Small intestine (tissue), 7 donors: ENCODE results near the gene RAD51B. TPM values are rescaled to one million over a fixed set of nuclear protein-coding genes. Genes with fewer than 3 reads are reported as not detected.
A peak's percentile ranks its signal among the peaks of the same experiment; 100 is the strongest.

Experiments used
- DNase-seq, 2 donors: peaks; one replicate each; pipeline versions ENCODE4 v3.0.0 to v3.0.0-alpha.2; 2013
- FAIRE-seq: peaks from 2 replicates; lab custom pipeline; 2012; peaks lifted over from hg19 to GRCh38; lab: Jason Lieb, UNC
- H3K27ac ChIP-seq, 3 donors: one replicate each; pipeline ENCODE4 v1.5.1; 2013; ENCODE audit warnings: low read length in 2 of 3, mild to moderate bottlenecking in 2 of 3, control low read depth in 1 of 3, inconsistent platforms in 1 of 3, low read depth in 1 of 3, moderate library complexity in 1 of 3
- H3K27me3 ChIP-seq, 3 donors: one replicate each; pipeline ENCODE4 v1.6.1; 2013; ENCODE audit warnings: low read length in 3 of 3, inconsistent platforms in 1 of 3; ENCODE audit not compliant: control insufficient read depth in 3 of 3, insufficient read depth in 3 of 3
- H3K36me3 ChIP-seq, 3 donors: one replicate each; pipeline ENCODE4 v1.6.1; 2013; ENCODE audit warnings: low read length in 3 of 3, inconsistent platforms in 1 of 3, low read depth in 1 of 3, mild to moderate bottlenecking in 1 of 3, moderate library complexity in 1 of 3; ENCODE audit not compliant: control insufficient read depth in 3 of 3, insufficient read depth in 2 of 3
- H3K4me1 ChIP-seq, 3 donors: one replicate each; pipeline ENCODE4 v1.6.1; 2013; ENCODE audit warnings: low read length in 2 of 3, inconsistent platforms in 1 of 3, low read depth in 1 of 3, mild to moderate bottlenecking in 1 of 3, moderate library complexity in 1 of 3; ENCODE audit not compliant: control insufficient read depth in 3 of 3, insufficient read depth in 2 of 3
- H3K4me3 ChIP-seq, 3 donors: one replicate each; pipeline ENCODE4 v1.5.1; 2013; ENCODE audit warnings: low read length in 3 of 3, control low read depth in 1 of 3, inconsistent platforms in 1 of 3, low read depth in 1 of 3, mild to moderate bottlenecking in 1 of 3, moderate library complexity in 1 of 3
- H3K9me3 ChIP-seq, 2 donors: one replicate each; pipeline ENCODE4 v1.6.1; 2013; ENCODE audit warnings: low read depth in 1 of 2, low read length in 1 of 2; ENCODE audit not compliant: control insufficient read depth in 2 of 2, insufficient read depth in 1 of 2
- WGBS, 3 donors: extraction: QIAGEN DNeasy Blood & Tissue Kit; methylation state at CpG; one replicate each; pipeline ENCODE4 v1.1.7; 2013; 5-methylcytosine and 5-hydroxymethylcytosine counted together
- polyA plus RNA-seq, 4 donors: library from polyadenylated mRNA; stranded (reverse) in 3 of 4; unstranded in 1 of 4; fragments of 200-250 nt in 3 of 4; fragments of 120-200 nt in 1 of 4; gene quantifications; one replicate each; pipeline versions ENCODE4 v1.2.1 to v1.2.3, GENCODE V29; 2013
- donor health status: healthy with polysubstance abuse.
- donor health status: control.
- donor health status: control.
- donor health status: Bipolar disorder and iron deficiency.
- donor health status: healthy.

Gene RAD51B
- polyA plus RNA-seq, 4 donors: 1.1 to 9.0 (median 4.1) TPM

DNA sequence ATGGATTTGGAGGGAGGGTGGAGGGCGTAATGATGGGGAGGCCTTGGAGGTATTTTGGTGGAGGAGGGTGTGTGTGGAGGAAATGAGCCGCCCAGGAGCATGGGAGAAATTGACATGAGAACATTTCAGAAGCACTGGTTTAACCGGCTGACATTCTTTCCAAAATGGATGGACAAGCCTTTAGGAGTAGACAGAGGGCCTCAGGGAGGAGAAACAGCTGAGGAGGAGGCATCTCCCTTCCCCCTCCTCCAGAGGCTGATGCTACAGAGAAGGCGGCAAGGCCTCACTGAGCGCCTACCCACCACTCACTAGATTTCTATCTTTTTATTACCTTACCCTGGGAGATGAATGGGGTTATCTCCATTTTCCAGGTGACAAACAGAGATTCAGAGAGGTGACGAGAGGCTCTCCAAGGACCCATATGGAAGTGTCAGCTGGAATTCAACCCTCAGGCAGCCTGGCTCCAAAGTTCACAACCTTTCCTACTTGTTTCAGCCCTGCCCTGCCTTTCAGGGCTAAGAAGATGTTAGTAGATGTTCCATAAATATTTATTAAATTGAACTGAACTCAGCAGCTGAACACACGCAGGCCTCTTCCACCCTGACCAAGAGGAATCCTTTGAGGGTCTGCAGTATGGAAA lies 683.7 kb downstream of the RAD51B start:
- 87 to 89% (median 88%) methylated on average over 7 of the region's 7 CpGs for WGBS, 3 donors

DNA sequence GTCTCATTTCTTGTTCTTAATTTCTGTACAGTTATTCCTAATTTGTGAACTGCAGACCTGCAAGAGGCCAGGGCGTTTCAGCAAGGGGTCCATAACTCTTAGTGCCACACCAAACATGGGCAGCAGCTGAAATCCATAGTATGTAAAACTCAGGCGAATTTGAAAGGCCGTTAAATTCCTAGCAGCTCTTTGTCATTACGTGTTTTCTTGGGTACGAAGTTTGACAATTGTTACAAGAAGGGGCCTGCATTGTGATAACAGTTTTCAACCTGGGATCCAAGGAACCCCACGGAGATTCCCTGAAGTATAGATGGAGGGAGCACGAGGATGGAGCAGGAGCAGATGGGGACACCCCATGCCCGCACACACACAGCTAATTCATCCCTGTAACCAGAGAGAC lies 685.3 kb downstream of the RAD51B start:
- Histone ChIP-seq H3K4me1 (peaks cover 2 to 33% (median 12%) of the 10 kb centered on the region in 3 donors), H3K4me3 (no peak overlapping the region), H3K36me3 (no peaks in the 10 kb centered on the region), H3K9me3 (no peaks in the 10 kb centered on the region), H3K27me3 (no peaks in the 10 kb centered on the region), H3K27ac (no peak overlapping the region)
- DNase-seq: no peak
- WGBS, 3 donors: 90 to 95% (median 90%) methylated on average over 8 of the region's 8 CpGs
- no peak for FAIRE-seq

More for the DNA sequence above, 683.7 kb downstream of the RAD51B start:
- Histone ChIP-seq H3K9me3 (no peaks in the 10 kb centered on the region), H3K4me1 (peaks cover 2 to 33% (median 12%) of the 10 kb centered on the region in 3 donors), H3K36me3 (no peaks in the 10 kb centered on the region), H3K27ac (no peak overlapping the region), H3K27me3 (no peaks in the 10 kb centered on the region), H3K4me3 (no peak overlapping the region)
- no peak for DNase-seq
- no peak for FAIRE-seq

DNA sequence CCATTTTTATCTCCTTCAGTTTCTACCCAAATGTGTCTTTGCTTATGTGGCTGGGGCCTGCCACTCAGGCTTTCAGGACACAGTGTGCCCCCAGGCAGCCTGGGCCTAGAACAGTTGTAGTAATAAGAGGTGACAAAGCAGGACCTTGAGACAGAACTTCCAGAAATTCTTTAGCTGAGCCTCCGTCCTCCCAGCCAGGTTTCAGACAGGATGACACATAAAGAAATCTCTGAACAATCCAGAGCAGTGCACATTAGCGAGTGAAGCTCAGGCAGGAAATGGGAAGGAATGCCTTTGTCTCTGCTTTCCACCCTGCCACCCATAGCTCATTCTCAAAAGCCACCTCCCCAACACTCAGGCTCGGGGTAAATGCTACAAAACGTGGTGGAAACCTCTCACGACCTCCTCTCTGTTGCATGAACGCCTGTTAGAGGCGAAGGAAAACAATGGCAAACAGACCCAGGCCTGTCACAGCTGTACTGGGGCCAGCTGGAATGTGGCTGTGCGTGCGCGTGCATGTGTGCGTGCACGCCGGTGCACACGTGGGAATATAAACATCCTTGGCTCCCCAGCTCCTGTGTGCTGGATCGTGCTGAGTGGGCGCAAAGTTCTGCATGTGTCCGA lies 686.6 kb downstream of the RAD51B start:
- Histone ChIP-seq H3K27ac (peak overlapping the region in 2 of 3 donors; percentile 52 to 67), H3K27me3 (no peaks in the 10 kb centered on the region), H3K36me3 (no peaks in the 10 kb centered on the region), H3K4me1 (peaks cover 2 to 43% (median 12%) of the 10 kb centered on the region in 3 donors), H3K9me3 (no peaks in the 10 kb centered on the region), H3K4me3 (no peak overlapping the region)
- FAIRE-seq (no peak), DNase-seq (no peak)
- WGBS, 3 donors: 62 to 84% (median 81%) methylated on average over 17 of the region's 17 CpGs

GRCh38 chr14:68506645-68507419 lies 687.3 kb downstream of the RAD51B start:
- H3K27me3 ChIP-seq: no peaks in the 10 kb centered on the region
- no peaks in the 10 kb centered on the region for H3K36me3 ChIP-seq
- no peak overlapping the region for H3K4me3 ChIP-seq
- peak overlapping the region in 2 of 3 donors; percentile 52 to 67 for H3K27ac ChIP-seq
- no peak for FAIRE-seq
- WGBS, 3 donors: 61 to 66% (median 63%) methylated on average over 11 of the region's 11 CpGs
- H3K4me1 ChIP-seq: peaks cover 2 to 40% (median 12%) of the 10 kb centered on the region in 3 donors
- DNase-seq: peak in 1 of 2 donors; percentile 37
- H3K9me3 ChIP-seq: no peaks in the 10 kb centered on the region

DNA sequence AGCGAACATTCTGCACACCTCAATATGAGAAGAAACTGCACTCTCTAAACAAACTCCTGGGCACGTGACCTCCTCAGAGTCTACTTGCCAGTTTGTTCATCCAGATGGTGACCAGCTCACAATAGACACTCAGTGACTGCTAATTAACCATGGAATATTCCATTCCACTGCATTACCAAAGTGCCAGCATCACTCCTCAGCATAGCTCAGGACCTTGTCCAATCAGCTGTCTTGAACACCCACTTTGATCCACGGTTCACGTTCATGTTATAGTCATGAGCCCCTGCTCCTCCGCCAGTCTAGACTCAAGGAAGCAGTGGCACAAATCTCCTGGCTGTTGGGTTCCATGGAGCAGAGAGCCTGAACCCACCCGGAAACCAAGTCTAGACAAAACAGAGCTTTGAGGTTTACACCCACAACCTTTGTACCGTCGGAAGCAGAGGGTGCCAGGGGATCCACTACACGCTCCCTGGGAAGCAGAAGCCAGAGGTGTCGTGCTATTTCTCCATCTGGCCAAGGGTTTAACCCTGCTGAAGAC lies 688.0 kb downstream of the RAD51B start:
- Histone ChIP-seq H3K27me3 (no peaks in the 10 kb centered on the region), H3K27ac (peak overlapping the region in 1 of 3 donors; percentile 4), H3K4me3 (no peak overlapping the region), H3K9me3 (no peaks in the 10 kb centered on the region), H3K36me3 (no peaks in the 10 kb centered on the region), H3K4me1 (peaks cover 2 to 40% (median 16%) of the 10 kb centered on the region in 3 donors)
- FAIRE-seq (no peak), DNase-seq (peak in 1 of 2 donors; percentile 68)
- 28 to 69% (median 53%) methylated on average over 10 of the region's 10 CpGs for WGBS, 3 donors

DNA sequence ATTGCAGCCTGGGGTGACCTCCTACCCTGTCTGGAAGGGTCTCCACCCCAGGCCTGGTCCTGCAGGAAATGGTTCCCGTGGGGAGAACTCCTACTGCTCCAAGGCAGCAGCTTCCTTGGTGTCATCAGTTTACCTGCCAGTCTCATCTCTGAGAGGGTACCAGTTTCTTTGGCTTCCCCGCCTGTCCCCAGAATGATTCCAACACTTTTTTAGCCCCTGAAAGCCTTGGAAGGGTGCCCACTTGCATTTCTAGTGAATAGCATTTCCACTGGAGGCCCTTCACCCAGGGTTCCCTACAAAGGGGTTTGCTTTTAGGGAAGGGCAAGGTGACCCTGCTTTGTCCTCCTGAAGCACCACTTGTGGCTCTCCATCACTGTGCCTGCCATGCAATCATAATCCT lies 689.0 kb downstream of the RAD51B start:
- FAIRE-seq: no peak
- peak overlapping the region in 1 of 3 donors; percentile 56 for H3K27ac ChIP-seq
- 79 to 94% (median 94%) methylated on average over 2 of the region's 2 CpGs for WGBS, 3 donors
- no peaks in the 10 kb centered on the region for H3K27me3 ChIP-seq
- no peaks in the 10 kb centered on the region for H3K9me3 ChIP-seq
- no peak overlapping the region for H3K4me3 ChIP-seq
- DNase-seq: no peak
- no peaks in the 10 kb centered on the region for H3K36me3 ChIP-seq
- H3K4me1 ChIP-seq: peaks cover 2 to 37% (median 19%) of the 10 kb centered on the region in 3 donors

DNA sequence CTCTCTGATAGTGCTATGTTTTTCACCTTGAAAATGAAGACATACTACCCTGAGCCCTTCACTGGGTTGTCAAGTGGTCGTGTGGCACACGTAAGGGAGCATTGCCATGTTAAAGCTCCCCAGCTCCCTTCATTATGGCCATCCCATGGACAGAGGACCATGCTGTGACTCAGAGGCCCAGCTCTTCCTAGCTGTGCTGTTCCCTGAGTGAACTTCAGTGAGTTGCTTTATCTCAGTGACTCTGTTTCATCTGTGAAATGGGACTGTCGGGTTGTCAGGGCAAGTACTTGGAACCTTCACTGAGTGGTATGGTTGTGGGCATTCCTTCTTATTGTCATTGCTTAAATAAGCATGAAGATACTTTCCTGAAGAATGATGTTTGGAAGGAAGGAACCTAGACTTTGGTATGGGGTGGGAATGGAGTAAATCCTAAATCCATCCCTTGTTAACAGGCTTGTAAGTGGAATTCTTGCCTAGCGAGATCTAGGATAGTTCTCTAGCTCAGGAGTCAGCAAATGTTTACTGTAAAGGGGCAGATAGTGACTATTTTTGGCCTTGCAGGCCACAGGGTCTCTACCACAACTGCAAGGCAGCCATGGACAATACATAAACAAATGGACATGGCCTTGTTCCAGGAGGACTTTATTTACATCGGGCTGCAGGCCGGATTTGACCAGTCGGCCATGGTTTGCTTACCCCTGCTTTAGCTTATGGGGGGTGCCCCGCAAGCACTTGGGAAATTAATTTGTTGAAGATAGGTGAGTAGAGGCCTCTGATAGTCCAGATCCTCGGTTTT lies 689.8 kb downstream of the RAD51B start:
- Histone ChIP-seq H3K36me3 (no peaks in the 10 kb centered on the region), H3K27ac (peak overlapping the region in 2 of 3 donors; percentile 56 to 63), H3K4me1 (peaks cover 2 to 34% (median 19%) of the 10 kb centered on the region in 3 donors), H3K27me3 (no peaks in the 10 kb centered on the region), H3K9me3 (no peaks in the 10 kb centered on the region), H3K4me3 (no peak overlapping the region)
- no peak for FAIRE-seq
- DNase-seq: no peak
- WGBS, 3 donors: 76 to 90% (median 88%) methylated on average over 9 of the region's 9 CpGs
